HL-60 (cell line): ENCODE measurements around the gene ACOX2.

Experiments used
- DNase-seq, 2 experiments: peaks; one replicate each; pipeline ENCODE4 v3.0.0-alpha.2; 2010 to 2020; ENCODE audit warnings: low read depth in 1 of 2, low spot score in 1 of 2
- H3K27ac ChIP-seq: fragments of 250-450 bp; sonication (Bioruptor Pico); replicated peaks from 2 replicates; pipeline ENCODE4 v1.5.1; 2020; ENCODE audit warnings: mild to moderate bottlenecking, moderate library complexity
- H3K27me3 ChIP-seq: fragments of 250-450 bp; sonication (Bioruptor Pico); 2 replicates; pipeline ENCODE4 v1.5.1; 2021; ENCODE audit warnings: mild to moderate bottlenecking, moderate library complexity; ENCODE audit not compliant: insufficient read depth, poor library complexity, severe bottlenecking
- H3K4me3 ChIP-seq: replicated peaks from 2 replicates; pipeline ENCODE4 v1.5.1; 2011; ENCODE audit warnings: mild to moderate bottlenecking, control low read depth, low read length; ENCODE audit not compliant: insufficient read depth
- GABPA ChIP-seq: IDR thresholded peaks from 2 replicates; pipeline ENCODE4 v1.6.1; 2012; ENCODE audit warnings: low read depth
- POLR2AphosphoS5 ChIP-seq: IDR thresholded peaks from 2 replicates; pipeline ENCODE4 v1.6.1; 2012; ENCODE audit warnings: low read depth
- SPI1 ChIP-seq: IDR thresholded peaks from 2 replicates; pipeline ENCODE4 v1.6.1; 2012; ENCODE audit warnings: low read depth, mild to moderate bottlenecking, borderline replicate concordance
- TF ChIP-seq, protein P1 (sequence below): IDR thresholded peaks from one replicate; pipeline ENCODE4 v1.5.1; 2011; ENCODE audit warnings: low read length, control low read depth, inconsistent platforms; ENCODE audit not compliant: insufficient read depth
- TF ChIP-seq, protein P2 (sequence below): IDR thresholded peaks from 2 replicates; pipeline ENCODE4 v1.6.1; 2012; ENCODE audit warnings: low read depth; ENCODE audit not compliant: insufficient replicate concordance

The ACOX2 gene

DNA sequence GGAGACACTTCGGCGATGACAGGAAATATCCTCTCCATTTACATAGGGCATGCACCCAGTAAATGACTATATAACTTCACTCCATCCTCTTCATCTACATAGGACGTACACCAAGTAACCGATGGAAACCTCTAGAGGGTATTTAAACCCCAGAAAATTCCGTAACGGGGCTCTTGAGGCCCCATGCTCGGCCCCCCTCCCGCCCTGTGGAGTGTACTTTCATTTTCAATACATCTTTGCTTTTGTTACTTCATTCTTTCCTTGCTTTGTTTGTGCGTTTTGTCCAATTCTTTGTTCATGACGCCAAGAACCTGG lies 47.7 kb upstream of the ACOX2 start:
- no peak for DNase-seq
- TF ChIP-seq POLR2AphosphoS5 (no peak), SPI1 (no peak)
- TF ChIP-seq, protein P1, sequence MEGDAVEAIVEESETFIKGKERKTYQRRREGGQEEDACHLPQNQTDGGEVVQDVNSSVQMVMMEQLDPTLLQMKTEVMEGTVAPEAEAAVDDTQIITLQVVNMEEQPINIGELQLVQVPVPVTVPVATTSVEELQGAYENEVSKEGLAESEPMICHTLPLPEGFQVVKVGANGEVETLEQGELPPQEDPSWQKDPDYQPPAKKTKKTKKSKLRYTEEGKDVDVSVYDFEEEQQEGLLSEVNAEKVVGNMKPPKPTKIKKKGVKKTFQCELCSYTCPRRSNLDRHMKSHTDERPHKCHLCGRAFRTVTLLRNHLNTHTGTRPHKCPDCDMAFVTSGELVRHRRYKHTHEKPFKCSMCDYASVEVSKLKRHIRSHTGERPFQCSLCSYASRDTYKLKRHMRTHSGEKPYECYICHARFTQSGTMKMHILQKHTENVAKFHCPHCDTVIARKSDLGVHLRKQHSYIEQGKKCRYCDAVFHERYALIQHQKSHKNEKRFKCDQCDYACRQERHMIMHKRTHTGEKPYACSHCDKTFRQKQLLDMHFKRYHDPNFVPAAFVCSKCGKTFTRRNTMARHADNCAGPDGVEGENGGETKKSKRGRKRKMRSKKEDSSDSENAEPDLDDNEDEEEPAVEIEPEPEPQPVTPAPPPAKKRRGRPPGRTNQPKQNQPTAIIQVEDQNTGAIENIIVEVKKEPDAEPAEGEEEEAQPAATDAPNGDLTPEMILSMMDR: no peak
- Histone ChIP-seq H3K4me3 (peak overlapping the region; percentile 65), H3K27me3 (peaks cover 30% of the 10 kb centered on the region), H3K27ac (no peak overlapping the region)

DNA sequence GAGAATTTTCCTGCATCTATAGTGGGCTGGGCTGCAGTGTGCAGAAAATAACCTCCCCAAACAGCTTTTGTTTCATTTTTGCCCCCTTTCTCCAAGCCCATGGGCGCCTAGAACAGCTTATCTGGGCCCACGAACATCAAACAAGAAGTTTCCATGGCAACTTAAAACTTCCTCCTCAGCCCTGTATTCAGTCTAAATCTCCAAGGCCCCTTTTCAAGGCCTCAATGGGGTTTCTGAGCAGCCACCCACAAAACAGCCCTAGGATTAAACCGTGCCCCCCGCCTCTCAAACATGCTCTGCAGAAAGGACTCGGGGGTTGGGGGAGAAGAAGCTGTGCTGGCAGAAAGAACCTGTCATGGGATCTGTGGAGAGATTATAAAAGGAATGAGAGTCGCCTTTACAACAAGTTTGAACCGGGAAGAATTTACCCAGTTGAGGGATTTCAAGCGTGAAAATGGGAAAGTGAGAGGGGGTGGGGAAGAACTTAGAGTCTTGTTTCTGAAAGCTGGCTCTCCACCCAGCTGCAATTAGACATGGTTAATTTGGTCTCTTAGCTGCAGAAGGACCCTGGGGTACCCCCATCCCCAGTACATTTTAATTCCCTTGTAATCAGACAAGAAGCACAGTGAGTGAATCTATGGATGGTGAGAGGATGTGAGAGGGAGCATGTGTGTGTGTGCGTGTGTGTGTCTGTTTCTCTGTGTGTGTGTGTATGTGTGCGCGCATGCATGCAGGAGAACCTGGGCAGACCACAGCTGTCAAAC lies 44.5 kb upstream of the ACOX2 start:
- no peak overlapping the region for H3K4me3 ChIP-seq
- H3K27ac ChIP-seq: no peak overlapping the region

DNA sequence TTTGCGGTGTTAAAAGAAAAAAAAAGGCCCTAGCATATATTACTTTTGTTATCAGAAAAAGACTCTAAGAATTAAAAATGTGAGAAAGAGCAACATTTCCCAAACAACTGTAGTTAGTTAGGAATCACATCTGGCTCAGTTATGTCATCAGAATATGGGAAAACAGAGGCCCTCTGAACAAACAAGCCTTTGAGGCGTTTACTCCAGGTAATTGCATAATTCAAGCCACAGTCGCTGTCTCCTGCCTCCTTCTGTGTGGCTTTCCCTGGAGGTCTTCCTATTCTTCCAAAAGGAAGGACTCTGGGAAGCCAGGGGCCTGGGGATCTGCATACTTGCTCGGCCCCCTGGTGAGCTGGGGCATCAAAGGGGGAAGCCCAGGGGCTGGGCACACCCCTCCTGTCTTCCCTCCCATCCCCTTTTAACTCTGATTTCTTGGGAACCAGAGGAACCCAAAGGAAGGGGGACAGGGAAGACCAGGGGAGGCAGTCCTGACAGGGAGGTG lies 43.9 kb upstream of the ACOX2 start:
- no peak overlapping the region for H3K27ac ChIP-seq

More for the DNA sequence above, 44.5 kb upstream of the ACOX2 start:
- TF ChIP-seq SPI1: no peak
- TF ChIP-seq, protein P2, sequence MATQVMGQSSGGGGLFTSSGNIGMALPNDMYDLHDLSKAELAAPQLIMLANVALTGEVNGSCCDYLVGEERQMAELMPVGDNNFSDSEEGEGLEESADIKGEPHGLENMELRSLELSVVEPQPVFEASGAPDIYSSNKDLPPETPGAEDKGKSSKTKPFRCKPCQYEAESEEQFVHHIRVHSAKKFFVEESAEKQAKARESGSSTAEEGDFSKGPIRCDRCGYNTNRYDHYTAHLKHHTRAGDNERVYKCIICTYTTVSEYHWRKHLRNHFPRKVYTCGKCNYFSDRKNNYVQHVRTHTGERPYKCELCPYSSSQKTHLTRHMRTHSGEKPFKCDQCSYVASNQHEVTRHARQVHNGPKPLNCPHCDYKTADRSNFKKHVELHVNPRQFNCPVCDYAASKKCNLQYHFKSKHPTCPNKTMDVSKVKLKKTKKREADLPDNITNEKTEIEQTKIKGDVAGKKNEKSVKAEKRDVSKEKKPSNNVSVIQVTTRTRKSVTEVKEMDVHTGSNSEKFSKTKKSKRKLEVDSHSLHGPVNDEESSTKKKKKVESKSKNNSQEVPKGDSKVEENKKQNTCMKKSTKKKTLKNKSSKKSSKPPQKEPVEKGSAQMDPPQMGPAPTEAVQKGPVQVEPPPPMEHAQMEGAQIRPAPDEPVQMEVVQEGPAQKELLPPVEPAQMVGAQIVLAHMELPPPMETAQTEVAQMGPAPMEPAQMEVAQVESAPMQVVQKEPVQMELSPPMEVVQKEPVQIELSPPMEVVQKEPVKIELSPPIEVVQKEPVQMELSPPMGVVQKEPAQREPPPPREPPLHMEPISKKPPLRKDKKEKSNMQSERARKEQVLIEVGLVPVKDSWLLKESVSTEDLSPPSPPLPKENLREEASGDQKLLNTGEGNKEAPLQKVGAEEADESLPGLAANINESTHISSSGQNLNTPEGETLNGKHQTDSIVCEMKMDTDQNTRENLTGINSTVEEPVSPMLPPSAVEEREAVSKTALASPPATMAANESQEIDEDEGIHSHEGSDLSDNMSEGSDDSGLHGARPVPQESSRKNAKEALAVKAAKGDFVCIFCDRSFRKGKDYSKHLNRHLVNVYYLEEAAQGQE: no peak
- no peak for TF ChIP-seq GABPA
- TF ChIP-seq, protein P1: no peak
- TF ChIP-seq POLR2AphosphoS5: no peak
- DNase-seq: no peak
- H3K27me3 ChIP-seq: peaks cover 24% of the 10 kb centered on the region

More for the DNA sequence above, 43.9 kb upstream of the ACOX2 start:
- DNase-seq: no peak
- H3K4me3 ChIP-seq: no peak overlapping the region
- TF ChIP-seq, protein P2: no peak
- TF ChIP-seq SPI1 (no peak), POLR2AphosphoS5 (no peak), GABPA (no peak)
- TF ChIP-seq, protein P1: no peak
- H3K27me3 ChIP-seq: peaks cover 19% of the 10 kb centered on the region
